A549 (cell line): ENCODE data around the gene KCTD6. TPM values are rescaled to one million over a fixed set of nuclear protein-coding genes. Genes with fewer than 3 reads are reported as not detected.

Source experiments
- ATAC-seq, 2 experiments: fragments of 200-7000 bp in 1 of 2; fragments of >200 bp in 1 of 2; cut with Nextera tagmentation in 1 of 2; cut with Tn5 transposase in 1 of 2; 3 replicates each; pipeline versions ENCODE4 v1.8.0 to v1.9.1; 2018 to 2020; ENCODE audit warnings: mild to moderate bottlenecking in 1 of 2, moderate library complexity in 1 of 2
- CTCF ChIA-PET: fragments of 300-600 bp; sonication (Branson Sonifier 250); formaldehyde crosslinking; extraction: SDS; loops from one replicate; lab custom pipeline; 2021; ENCODE audit warnings: antibody characterized with exemption, inconsistent platforms; lab: Yijun Ruan, JAX
- POLR2A ChIA-PET: fragments of 350-600 bp; formaldehyde crosslinking; extraction: SDS; loops from one replicate; lab custom pipeline; 2021; ENCODE audit warnings: antibody characterized with exemption, inconsistent platforms; lab: Yijun Ruan, JAX
- DNase-seq, 2 experiments: peaks; one replicate each; pipeline versions ENCODE4 v3.0.0 to v3.0.0-alpha.2; 2011 to 2016; ENCODE audit warnings: low read depth in 1 of 2, low spot score in 1 of 2
- FAIRE-seq: peaks from 2 replicates; lab custom pipeline; 2011; peaks lifted over from hg19 to GRCh38; lab: Jason Lieb, UNC
- H3K27ac ChIP-seq, 2 experiments: fragments of >200 bp; sonication (Bioruptor Twin); formaldehyde crosslinking; 3 replicates each; pipeline ENCODE4 v1.5.1; 2016 to 2017
- H3K4me1 ChIP-seq: fragments of >200 bp; sonication (Bioruptor Twin); formaldehyde crosslinking; 3 replicates; pipeline ENCODE4 v1.6.1; 2016
- H3K4me2 ChIP-seq: fragments of >200 bp; sonication (Bioruptor Twin); formaldehyde crosslinking; 3 replicates; pipeline ENCODE4 v1.6.1; 2016
- H3K4me3 ChIP-seq: fragments of >200 bp; sonication (Bioruptor Twin); formaldehyde crosslinking; 3 replicates; pipeline ENCODE4 v1.5.1; 2016
- H3K9me3 ChIP-seq: fragments of >200 bp; sonication (Bioruptor Twin); formaldehyde crosslinking; 3 replicates; pipeline ENCODE4 v1.6.1; 2016
- BHLHE40 ChIP-seq: IDR thresholded peaks from 2 replicates; pipeline ENCODE4 v1.6.1; 2012; ENCODE audit warnings: low read depth, low read length, inconsistent platforms
- CBX2 ChIP-seq: fragments of 200-600 bp; sonication (generic); IDR thresholded peaks from 2 replicates; pipeline ENCODE4 v1.6.1; 2016; ENCODE audit warnings: low read depth, mild to moderate bottlenecking, borderline replicate concordance
- CHD2 ChIP-seq: fragments of 150-350 bp; IDR thresholded peaks from 2 replicates; pipeline ENCODE4 v1.6.1; 2014; ENCODE audit warnings: low read length; ENCODE audit not compliant: partially characterized antibody
- CHD4 ChIP-seq: fragments of 200-600 bp; sonication (generic); IDR thresholded peaks from 2 replicates; pipeline ENCODE4 v1.6.1; 2016; ENCODE audit warnings: antibody characterized with exemption, mild to moderate bottlenecking, borderline replicate concordance
- EHF ChIP-seq: fragments of 250-450 bp; sonication (Bioruptor Pico); IDR thresholded peaks from 2 replicates; pipeline ENCODE4 v1.5.0; 2020; ENCODE audit warnings: mild to moderate bottlenecking
- ESRRA ChIP-seq: fragments of 150-350 bp; IDR thresholded peaks from 2 replicates; pipeline ENCODE4 v1.6.1; 2014; ENCODE audit warnings: mild to moderate bottlenecking, low read length, borderline replicate concordance
- FOSB ChIP-seq: fragments of 250-450 bp; sonication (Bioruptor Pico); IDR thresholded peaks from 2 replicates; pipeline ENCODE4 v1.5.0; 2020; ENCODE audit warnings: mild to moderate bottlenecking, moderate library complexity
- HOXB5 ChIP-seq: fragments of 250-450 bp; sonication (Bioruptor Pico); IDR thresholded peaks from 2 replicates; pipeline ENCODE4 v1.5.0; 2020; ENCODE audit warnings: mild to moderate bottlenecking, moderate library complexity
- JUNB ChIP-seq: fragments of >200 bp; sonication (Bioruptor Twin); formaldehyde crosslinking; IDR thresholded peaks from 2 replicates; pipeline ENCODE4 v1.6.1; 2016
- MAZ ChIP-seq: fragments of 150-350 bp; IDR thresholded peaks from 2 replicates; pipeline ENCODE4 v1.6.1; 2014; ENCODE audit warnings: antibody characterized with exemption, low read depth, low read length, borderline replicate concordance
- MYC ChIP-seq: IDR thresholded peaks from 2 replicates; pipeline ENCODE4 v1.6.1; 2012; ENCODE audit warnings: mild to moderate bottlenecking, inconsistent platforms, low read length, improper control_type of control experiment, borderline replicate concordance
- NPAS2 ChIP-seq: fragments of 250-450 bp; sonication (Bioruptor Pico); IDR thresholded peaks from 2 replicates; pipeline ENCODE4 v1.8.0; 2022; ENCODE audit warnings: mild to moderate bottlenecking, moderate library complexity, borderline replicate concordance
- NR3C1 ChIP-seq: fragments of >200 bp; sonication (Bioruptor Twin); formaldehyde crosslinking; IDR thresholded peaks from 3 replicates; pipeline ENCODE4 v1.6.1; 2017
- POLR2A ChIP-seq: IDR thresholded peaks from 2 replicates; pipeline ENCODE4 v1.6.1; 2012; ENCODE audit warnings: mild to moderate bottlenecking, low read length
- RAD21 ChIP-seq, 2 experiments: fragments of >200 bp in 1 of 2; sonication (Bioruptor Twin) in 1 of 2; formaldehyde crosslinking in 1 of 2; IDR thresholded peaks in 1 of 2; conservative IDR thresholded peaks in 1 of 2; 2 replicates in 1 of 2; 3 replicates in 1 of 2; pipeline ENCODE4 v1.6.1; 2012 to 2018; ENCODE audit warnings: inconsistent platforms in 1 of 2
- RARB ChIP-seq: fragments of 250-450 bp; sonication (Bioruptor Pico); IDR thresholded peaks from 2 replicates; pipeline ENCODE4 v1.8.0; 2021; ENCODE audit warnings: mild to moderate bottlenecking, moderate library complexity
- RFX5 ChIP-seq: fragments of 450-650 bp; IDR thresholded peaks from 2 replicates; pipeline ENCODE4 v1.7.1; 2014; ENCODE audit warnings: antibody characterized with exemption, mild to moderate bottlenecking, moderate library complexity
- RNF2 ChIP-seq: fragments of 200-600 bp; sonication (generic); IDR thresholded peaks from 2 replicates; pipeline ENCODE4 v1.6.1; 2016; ENCODE audit warnings: low read depth, mild to moderate bottlenecking, antibody characterized with exemption, moderate library complexity, borderline replicate concordance
- SREBF2 ChIP-seq: fragments of 450-650 bp; IDR thresholded peaks from 2 replicates; pipeline ENCODE4 v1.6.1; 2014; ENCODE audit warnings: mild to moderate bottlenecking, moderate library complexity
- ZC3H11A ChIP-seq: fragments of 450-650 bp; IDR thresholded peaks from 2 replicates; pipeline ENCODE4 v1.6.1; 2014; ENCODE audit warnings: antibody characterized with exemption, mild to moderate bottlenecking
- ZSCAN20 ChIP-seq: fragments of 250-450 bp; sonication (Bioruptor Pico); IDR thresholded peaks from 2 replicates; pipeline ENCODE4 v1.8.0; 2022; ENCODE audit warnings: mild to moderate bottlenecking, moderate library complexity
- WGBS: methylation state at CpG from one replicate; pipeline ENCODE4 v1.1.6; 2017; ENCODE audit errors: missing lambda C conversion rate; 5-methylcytosine and 5-hydroxymethylcytosine counted together
- polyA plus RNA-seq, 4 experiments: library from polyadenylated mRNA; depleted of rRNA in 3 of 4; stranded (reverse); fragments of >200 nt; fragmentation: RNase III in 1 of 4; extraction: RNeasy Plus Mini Kit Qiagen cat#74134 plus additional on column Dnase treatment in 1 of 4; gene quantifications; 2 replicates in 3 of 4; 3 replicates in 1 of 4; pipeline ENCODE4 v1.2.3, GENCODE V29; 2011 to 2017
- TF ChIP-seq, protein P1 (sequence below): fragments of 250-450 bp; sonication (Bioruptor Pico); IDR thresholded peaks from 2 replicates; pipeline ENCODE4 v1.5.0; 2020; ENCODE audit warnings: low read depth, mild to moderate bottlenecking, moderate library complexity
- TF ChIP-seq, protein P2 (sequence below): IDR thresholded peaks from 2 replicates; pipeline ENCODE4 v1.6.1; 2012
- TF ChIP-seq, protein P3 (sequence below): fragments of 150-350 bp; IDR thresholded peaks from 2 replicates; pipeline ENCODE4 v1.6.1; 2014; ENCODE audit warnings: low read depth, mild to moderate bottlenecking, low read length

Gene KCTD6
- polyA plus RNA-seq, 2 of the 4 experiments (the other 2 are of a cell fraction) = 8.1 to 24.4 TPM

DNA sequence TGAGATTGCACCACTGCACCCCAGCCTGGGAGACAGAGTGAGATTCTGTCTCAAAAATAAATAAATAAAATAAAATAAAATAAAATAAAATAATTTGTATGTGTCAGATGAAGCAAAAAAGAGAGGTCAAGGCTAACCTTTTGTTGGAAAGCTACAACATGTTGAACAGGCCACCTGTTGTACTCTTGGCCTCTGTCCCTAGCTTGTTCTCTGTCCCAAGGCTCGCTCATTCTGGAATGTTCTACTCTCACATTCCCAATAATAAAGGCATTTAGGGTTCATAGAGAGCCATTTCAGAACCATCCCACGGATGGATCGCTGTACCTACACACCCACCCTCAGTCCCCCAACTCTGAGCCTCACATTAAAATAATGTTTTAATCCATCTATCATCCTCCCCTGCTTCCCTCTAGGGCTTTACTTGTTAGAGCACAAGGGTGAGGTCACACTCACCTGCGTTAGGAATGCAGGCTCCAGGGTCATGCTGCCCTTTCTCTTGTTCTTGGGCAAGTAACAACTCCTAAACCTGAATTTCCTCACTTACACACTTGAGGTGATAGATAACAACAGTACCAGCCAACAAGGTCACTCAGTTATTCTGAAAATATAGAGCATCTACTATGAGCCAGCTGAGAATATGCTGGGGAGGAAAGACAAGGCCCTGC, 24.9 kb upstream of the KCTD6 start:
- no peak overlapping the region for H3K4me3 ChIP-seq
- 87% methylated on average over 4 of the region's 4 CpGs for WGBS
- no peak for ATAC-seq
- peak overlapping the region; percentile 14 to 68; a peak in 4 of 6 replicates for H3K27ac ChIP-seq
- TF ChIP-seq RAD21 (conservative IDR thresholded peaks at IDR 0.05 in 1 of 2, IDR thresholded peaks at IDR 0.05 in 1 of 2) (no peak), RNF2 (no peak), CHD4 (no peak), CBX2 (no peak), CHD2 (no peak), EHF (CRISPR knock-in tag) (no peak), RFX5 (no peak), BHLHE40 (no peak), MAZ (no peak)
- TF ChIP-seq, all 56 proteins: peak for 0
- ChIA-PET POLR2A (no interaction called here), CTCF (interaction anchor here (1.2 to 2.3 kb wide), 2 partner anchors 17 to 24 kb away, joined by 8 to 11 read pairs; partner anchors contain the start of gene KCTD6)
- DNase-seq (no peak), FAIRE-seq (no peak)
- peaks cover 47% of the 10 kb centered on the region for H3K4me1 ChIP-seq
- no peak overlapping the region for H3K4me2 ChIP-seq
- H3K9me3 ChIP-seq = no peaks in the 10 kb centered on the region

DNA sequence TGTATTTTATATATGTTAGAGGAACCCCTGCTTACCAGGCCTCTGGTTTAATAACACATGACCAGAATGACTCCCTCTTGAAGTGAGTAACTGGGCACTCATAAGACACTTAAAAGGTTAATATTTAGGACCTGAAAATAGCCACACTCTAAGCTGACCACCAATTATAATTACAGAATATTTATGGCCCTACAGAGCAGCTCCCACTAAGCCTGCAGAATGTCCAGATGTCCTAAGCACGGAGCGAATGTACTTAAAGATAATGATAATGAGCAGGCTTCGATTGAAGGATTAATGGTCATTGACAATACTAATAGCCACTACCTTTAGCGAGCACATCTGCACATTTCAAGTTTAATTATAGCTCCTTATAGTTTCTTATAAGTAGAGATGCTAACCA, 22.8 kb upstream of the KCTD6 start:
- WGBS = 92% methylated on average over 4 of the region's 4 CpGs
- ChIA-PET CTCF (interaction anchor here (0.6 to 1.1 kb wide), 3 partner anchors 11 to 1473 kb away, joined by 3 read pairs; no protein-coding TSS in a partner anchor), POLR2A (no interaction called here)
- no peak for ATAC-seq
- Histone ChIP-seq H3K4me2 (no peak overlapping the region), H3K27ac (peak overlapping the region in 1 of 2 experiments; percentile 94; a peak in 3 of 6 replicates), H3K9me3 (no peaks in the 10 kb centered on the region), H3K4me3 (no peak overlapping the region), H3K4me1 (peaks cover 48% of the 10 kb centered on the region)
- no peak for DNase-seq
- no peak for FAIRE-seq
- TF ChIP-seq NR3C1 (no peak), ESRRA (no peak), ZSCAN20 (no peak), FOSB (CRISPR knock-in tag) (no peak), POLR2A (no peak), CHD2 (no peak), MYC (no peak), MAZ (no peak), RARB (no peak), JUNB (no peak)
- TF ChIP-seq, protein P1, sequence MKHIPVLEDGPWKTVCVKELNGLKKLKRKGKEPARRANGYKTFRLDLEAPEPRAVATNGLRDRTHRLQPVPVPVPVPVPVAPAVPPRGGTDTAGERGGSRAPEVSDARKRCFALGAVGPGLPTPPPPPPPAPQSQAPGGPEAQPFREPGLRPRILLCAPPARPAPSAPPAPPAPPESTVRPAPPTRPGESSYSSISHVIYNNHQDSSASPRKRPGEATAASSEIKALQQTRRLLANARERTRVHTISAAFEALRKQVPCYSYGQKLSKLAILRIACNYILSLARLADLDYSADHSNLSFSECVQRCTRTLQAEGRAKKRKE (CRISPR knock-in tag) = no peak

DNA sequence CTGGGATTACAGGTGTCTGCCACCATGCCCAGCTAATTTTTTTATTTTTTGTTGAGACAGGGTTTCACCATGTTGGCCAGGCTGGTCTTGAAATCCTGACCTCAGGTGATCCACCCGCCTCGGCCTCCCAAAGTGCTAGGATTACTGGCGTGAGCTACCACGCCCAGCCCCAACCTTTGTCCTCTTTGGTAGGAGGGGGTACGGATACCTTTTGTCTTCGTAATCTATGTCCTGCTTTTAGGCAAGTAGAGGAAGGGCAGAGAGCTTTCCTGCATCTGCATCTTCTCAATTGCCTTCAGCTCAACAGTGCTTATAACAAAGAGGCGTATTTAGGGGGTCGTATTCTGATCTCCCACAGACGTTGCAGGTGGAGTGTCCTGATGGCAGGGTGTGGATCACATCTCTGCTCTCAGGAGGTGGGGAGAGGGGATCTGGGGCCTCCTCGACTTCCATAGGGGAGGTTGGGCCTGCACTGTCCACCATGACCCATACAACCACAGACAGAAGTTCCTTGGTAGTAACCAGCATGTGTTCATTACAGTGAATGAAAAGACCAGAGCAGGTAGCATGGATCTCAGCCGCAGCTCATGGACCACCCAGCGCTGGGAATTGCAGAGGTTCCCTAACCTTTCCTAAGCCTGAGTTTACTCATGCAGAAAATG, 21.4 kb upstream of the KCTD6 start:
- Histone ChIP-seq H3K27ac (peak overlapping the region; percentile 84 to 94), H3K4me3 (no peak overlapping the region), H3K4me1 (peaks cover 52% of the 10 kb centered on the region), H3K4me2 (peak overlapping the region; percentile 72), H3K9me3 (no peaks in the 10 kb centered on the region)
- CTCF ChIA-PET = interaction anchor here (1.2 to 3.4 kb wide), 4 partner anchors 13 to 67 kb away, joined by 3 to 23 read pairs (median 6); partner anchors contain the start of genes ACOX2 and KCTD6
- POLR2A ChIA-PET = interaction anchor here (1.0 kb wide), 1 partner anchor 17 kb away, joined by 4 read pairs; no protein-coding TSS in a partner anchor
- TF ChIP-seq FOSB (CRISPR knock-in tag) (no peak), BHLHE40 (no peak), HOXB5 (CRISPR knock-in tag) (no peak), SREBF2 (no peak), ZC3H11A (no peak), NPAS2 (no peak)
- TF ChIP-seq, protein P2, sequence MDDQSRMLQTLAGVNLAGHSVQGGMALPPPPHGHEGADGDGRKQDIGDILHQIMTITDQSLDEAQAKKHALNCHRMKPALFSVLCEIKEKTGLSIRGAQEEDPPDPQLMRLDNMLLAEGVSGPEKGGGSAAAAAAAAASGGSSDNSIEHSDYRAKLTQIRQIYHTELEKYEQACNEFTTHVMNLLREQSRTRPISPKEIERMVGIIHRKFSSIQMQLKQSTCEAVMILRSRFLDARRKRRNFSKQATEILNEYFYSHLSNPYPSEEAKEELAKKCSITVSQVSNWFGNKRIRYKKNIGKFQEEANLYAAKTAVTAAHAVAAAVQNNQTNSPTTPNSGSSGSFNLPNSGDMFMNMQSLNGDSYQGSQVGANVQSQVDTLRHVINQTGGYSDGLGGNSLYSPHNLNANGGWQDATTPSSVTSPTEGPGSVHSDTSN = no peak
- TF ChIP-seq, protein P1 (CRISPR knock-in tag) = no peak
- TF ChIP-seq, protein P3, sequence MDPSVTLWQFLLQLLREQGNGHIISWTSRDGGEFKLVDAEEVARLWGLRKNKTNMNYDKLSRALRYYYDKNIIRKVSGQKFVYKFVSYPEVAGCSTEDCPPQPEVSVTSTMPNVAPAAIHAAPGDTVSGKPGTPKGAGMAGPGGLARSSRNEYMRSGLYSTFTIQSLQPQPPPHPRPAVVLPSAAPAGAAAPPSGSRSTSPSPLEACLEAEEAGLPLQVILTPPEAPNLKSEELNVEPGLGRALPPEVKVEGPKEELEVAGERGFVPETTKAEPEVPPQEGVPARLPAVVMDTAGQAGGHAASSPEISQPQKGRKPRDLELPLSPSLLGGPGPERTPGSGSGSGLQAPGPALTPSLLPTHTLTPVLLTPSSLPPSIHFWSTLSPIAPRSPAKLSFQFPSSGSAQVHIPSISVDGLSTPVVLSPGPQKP = no peak
- no peak for DNase-seq
- ATAC-seq = peak in 1 of 2 experiments; percentile 63; a peak in 2 of 6 replicates
- 74% methylated on average over 11 of the region's 12 CpGs for WGBS
- no peak for FAIRE-seq
